Measurements from ENCODE around the gene RSBN1. TPM values are rescaled to one million over a fixed set of nuclear protein-coding genes. Genes with fewer than 3 reads are reported as not detected.

RSBN1 gene
- total RNA-seq, 4 donors from 2014 or later = 15.8 to 24.3 (median 20.1) TPM

DNA sequence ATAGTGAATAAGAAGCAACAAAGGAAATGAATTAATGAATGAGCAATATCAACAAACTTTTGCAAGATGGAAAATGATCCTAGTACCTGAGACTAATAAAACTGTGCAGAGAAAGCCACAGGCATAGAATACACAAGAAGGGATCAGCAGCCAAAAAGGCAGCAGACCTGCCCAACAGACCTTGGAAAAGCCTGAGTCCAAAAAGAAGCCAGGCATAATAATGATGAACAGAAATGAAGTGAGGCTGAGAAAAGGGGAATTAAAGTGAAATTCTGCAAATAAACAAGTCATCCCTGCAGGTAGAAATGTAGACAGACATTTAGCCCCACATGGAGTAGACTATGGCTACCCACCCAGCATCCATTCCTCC lies 42.7 kb downstream of the RSBN1 start:
- H3K4me3 ChIP-seq = no peak overlapping the region
- H3K9me3 ChIP-seq = no peaks in the 10 kb centered on the region
- TF ChIP-seq, protein P1, sequence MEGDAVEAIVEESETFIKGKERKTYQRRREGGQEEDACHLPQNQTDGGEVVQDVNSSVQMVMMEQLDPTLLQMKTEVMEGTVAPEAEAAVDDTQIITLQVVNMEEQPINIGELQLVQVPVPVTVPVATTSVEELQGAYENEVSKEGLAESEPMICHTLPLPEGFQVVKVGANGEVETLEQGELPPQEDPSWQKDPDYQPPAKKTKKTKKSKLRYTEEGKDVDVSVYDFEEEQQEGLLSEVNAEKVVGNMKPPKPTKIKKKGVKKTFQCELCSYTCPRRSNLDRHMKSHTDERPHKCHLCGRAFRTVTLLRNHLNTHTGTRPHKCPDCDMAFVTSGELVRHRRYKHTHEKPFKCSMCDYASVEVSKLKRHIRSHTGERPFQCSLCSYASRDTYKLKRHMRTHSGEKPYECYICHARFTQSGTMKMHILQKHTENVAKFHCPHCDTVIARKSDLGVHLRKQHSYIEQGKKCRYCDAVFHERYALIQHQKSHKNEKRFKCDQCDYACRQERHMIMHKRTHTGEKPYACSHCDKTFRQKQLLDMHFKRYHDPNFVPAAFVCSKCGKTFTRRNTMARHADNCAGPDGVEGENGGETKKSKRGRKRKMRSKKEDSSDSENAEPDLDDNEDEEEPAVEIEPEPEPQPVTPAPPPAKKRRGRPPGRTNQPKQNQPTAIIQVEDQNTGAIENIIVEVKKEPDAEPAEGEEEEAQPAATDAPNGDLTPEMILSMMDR (IDR thresholded peaks at IDR 0.05) = no peak
- TF ChIP-seq POLR2AphosphoS5 (IDR thresholded peaks at IDR 0.05) (no peak), EP300 (IDR thresholded peaks at IDR 0.05) (no peak), POLR2A (IDR thresholded peaks at IDR 0.05; ENCODE audit: low read depth) (no peak)
- no peaks in the 10 kb centered on the region for H3K27me3 ChIP-seq
- DNase-seq (ENCODE audit: extremely low spot score) = no peak
- peaks cover 18 to 51% (median 36%) of the 10 kb centered on the region in 4 donors for H3K36me3 ChIP-seq
- H3K4me1 ChIP-seq = peaks cover 0 to 14% (median 7%) of the 10 kb centered on the region in 4 donors
- intact Hi-C loops (cut with DNase I) = loop anchor here (5.0 kb wide), 1 partner anchor 33 kb away; no protein-coding TSS in a partner anchor
- H3K27ac ChIP-seq (replicated peaks in 1 of 4) = no peak overlapping the region

DNA sequence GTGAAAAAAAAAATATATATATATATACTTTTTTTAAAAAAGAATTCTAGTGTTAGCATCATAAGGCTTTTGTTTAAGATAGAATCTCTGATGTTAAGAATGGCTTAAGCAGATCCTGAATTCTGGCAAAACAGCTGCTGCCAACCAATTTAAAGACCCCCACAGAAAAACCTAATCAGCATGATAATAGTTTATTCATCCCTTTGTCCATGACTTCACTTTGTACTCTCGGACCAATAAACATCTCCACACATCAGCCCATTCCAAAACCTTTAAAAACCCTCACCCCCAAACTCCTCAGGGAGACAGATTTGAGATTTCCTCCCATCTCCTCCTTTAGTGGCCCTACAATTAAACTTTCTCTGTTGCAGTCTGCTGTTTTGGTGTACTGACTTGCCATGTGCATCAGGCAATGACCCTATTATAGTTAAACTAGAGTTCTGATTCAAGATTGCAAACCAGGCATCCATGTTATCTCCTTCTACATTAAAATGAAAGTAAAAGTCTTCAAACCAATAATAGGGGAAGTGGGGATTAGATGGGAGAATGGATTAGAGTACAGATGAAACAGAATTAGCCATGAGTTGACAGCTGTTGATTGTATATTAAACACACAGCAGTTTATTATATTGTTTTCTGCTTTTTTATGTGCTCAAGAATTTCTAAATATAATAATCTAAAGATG lies 43.2 kb downstream of the RSBN1 start:
- H3K4me3 ChIP-seq = no peak overlapping the region
- no peaks in the 10 kb centered on the region for H3K27me3 ChIP-seq
- WGBS = 22% methylated on average over 1 of the region's 1 CpG
- DNase-seq (ENCODE audit: extremely low spot score) = no peak
- peaks cover 0 to 14% (median 7%) of the 10 kb centered on the region in 4 donors for H3K4me1 ChIP-seq
- H3K27ac ChIP-seq (replicated peaks in 1 of 4) = no peak overlapping the region
- TF ChIP-seq POLR2A (IDR thresholded peaks at IDR 0.05; ENCODE audit: low read depth) (no peak), POLR2AphosphoS5 (IDR thresholded peaks at IDR 0.05) (no peak), EP300 (IDR thresholded peaks at IDR 0.05) (no peak)
- TF ChIP-seq, protein P1 (IDR thresholded peaks at IDR 0.05) = no peak
- H3K9me3 ChIP-seq = no peaks in the 10 kb centered on the region
- H3K36me3 ChIP-seq = peaks cover 18 to 47% (median 33%) of the 10 kb centered on the region in 4 donors
- intact Hi-C loops (cut with DNase I) = loop anchor here (5.0 kb wide), 1 partner anchor 33 kb away; no protein-coding TSS in a partner anchor

DNA sequence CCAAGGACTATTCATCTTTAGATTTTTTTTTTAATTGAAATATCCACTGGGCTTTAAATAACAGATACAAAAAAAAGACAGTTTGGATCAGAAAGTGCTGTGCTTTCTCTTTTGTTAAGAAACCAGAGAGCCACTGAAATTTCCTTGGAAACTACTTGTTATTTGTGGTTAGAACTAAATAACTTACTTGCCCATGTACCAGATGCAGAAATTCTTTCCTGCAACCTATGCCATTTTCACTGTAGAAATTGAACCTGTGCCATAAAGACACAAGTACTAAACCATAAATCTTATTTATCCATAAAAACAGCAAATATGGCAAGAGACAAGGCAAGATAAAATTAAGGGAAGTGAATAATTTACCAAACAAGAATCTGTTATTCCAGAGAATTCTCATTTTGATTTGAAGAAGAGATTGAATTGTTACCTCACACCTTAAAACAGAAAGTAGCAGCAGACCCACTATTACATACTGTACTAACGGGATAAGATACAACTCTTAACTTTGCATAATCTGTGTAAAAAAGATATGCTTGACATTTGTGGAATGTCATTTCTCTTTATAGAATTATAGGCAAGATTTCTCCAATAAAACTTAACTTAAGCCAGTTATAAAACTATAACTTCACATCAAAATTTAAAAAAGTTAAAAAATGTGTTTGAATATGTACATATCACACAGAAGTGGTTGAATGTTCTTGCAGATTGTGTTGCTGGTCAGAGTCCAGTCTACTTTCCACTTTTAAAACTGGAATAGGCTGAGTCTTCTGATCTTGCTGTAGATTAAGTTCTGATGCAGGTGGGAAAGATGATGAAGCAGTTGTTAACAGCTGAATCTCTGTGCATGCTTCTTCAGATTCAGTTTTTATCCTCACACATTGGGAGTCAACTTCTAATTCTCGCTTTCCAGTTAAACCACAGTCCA lies 46.7 kb downstream of the RSBN1 start:
- no peaks in the 10 kb centered on the region for H3K27me3 ChIP-seq
- no peaks in the 10 kb centered on the region for H3K9me3 ChIP-seq
- no peak overlapping the region for H3K27ac ChIP-seq (replicated peaks in 1 of 4)
- TF ChIP-seq, protein P1 (IDR thresholded peaks at IDR 0.05) = no peak
- no peak for TF ChIP-seq POLR2A (IDR thresholded peaks at IDR 0.05; ENCODE audit: low read depth)
- TF ChIP-seq POLR2AphosphoS5 (IDR thresholded peaks at IDR 0.05) = no peak
- TF ChIP-seq EP300 (IDR thresholded peaks at IDR 0.05) = no peak
- H3K4me1 ChIP-seq = peaks cover 0 to 13% (median 7%) of the 10 kb centered on the region in 4 donors
- H3K36me3 ChIP-seq = peaks cover 17 to 47% (median 29%) of the 10 kb centered on the region in 4 donors
- no peak overlapping the region for H3K4me3 ChIP-seq
- intact Hi-C loops (cut with DNase I) = loop anchor here (5.0 kb wide), 1 partner anchor 37 kb away; no protein-coding TSS in a partner anchor
- no peak for DNase-seq (ENCODE audit: extremely low spot score)
- WGBS = 96% methylated on average over 2 of the region's 2 CpGs

DNA sequence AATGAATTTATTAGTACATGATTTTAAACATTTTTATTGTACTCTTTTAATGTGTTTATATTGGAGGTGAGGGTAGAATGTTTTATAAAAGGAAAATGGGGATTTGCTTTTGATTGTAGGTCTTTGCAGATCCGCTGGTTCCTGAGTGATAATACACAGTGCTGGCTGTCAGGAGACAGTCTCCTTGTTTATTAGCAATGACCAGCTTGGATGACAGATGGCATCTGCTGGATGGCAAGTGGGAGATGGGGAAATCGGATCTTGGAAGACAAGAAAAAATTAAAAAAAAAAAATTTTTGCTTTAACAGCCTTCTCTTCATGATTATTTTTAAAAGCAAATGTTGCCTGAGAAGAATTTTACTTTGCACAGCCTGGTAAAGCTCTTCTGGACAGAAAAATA lies 48.6 kb downstream of the RSBN1 start:
- WGBS = 93% methylated on average over 2 of the region's 2 CpGs
- Histone ChIP-seq H3K9me3 (no peaks in the 10 kb centered on the region), H3K4me3 (no peak overlapping the region), H3K36me3 (peaks cover 17 to 47% (median 29%) of the 10 kb centered on the region in 4 donors), H3K27ac (replicated peaks in 1 of 4) (no peak overlapping the region), H3K4me1 (peaks cover 0 to 10% (median 9%) of the 10 kb centered on the region in 4 donors), H3K27me3 (no peaks in the 10 kb centered on the region)
- TF ChIP-seq POLR2A (IDR thresholded peaks at IDR 0.05; ENCODE audit: low read depth) (no peak), EP300 (IDR thresholded peaks at IDR 0.05) (no peak), POLR2AphosphoS5 (IDR thresholded peaks at IDR 0.05) (no peak)
- TF ChIP-seq, protein P1 (IDR thresholded peaks at IDR 0.05) = no peak
- intact Hi-C loops (cut with DNase I) = no loop called here
- DNase-seq (ENCODE audit: extremely low spot score) = no peak

All from esophagus muscularis mucosa (tissue), 4 donors.